ENCODE results near the gene TNRC6C.

The TNRC6C gene, protein sequence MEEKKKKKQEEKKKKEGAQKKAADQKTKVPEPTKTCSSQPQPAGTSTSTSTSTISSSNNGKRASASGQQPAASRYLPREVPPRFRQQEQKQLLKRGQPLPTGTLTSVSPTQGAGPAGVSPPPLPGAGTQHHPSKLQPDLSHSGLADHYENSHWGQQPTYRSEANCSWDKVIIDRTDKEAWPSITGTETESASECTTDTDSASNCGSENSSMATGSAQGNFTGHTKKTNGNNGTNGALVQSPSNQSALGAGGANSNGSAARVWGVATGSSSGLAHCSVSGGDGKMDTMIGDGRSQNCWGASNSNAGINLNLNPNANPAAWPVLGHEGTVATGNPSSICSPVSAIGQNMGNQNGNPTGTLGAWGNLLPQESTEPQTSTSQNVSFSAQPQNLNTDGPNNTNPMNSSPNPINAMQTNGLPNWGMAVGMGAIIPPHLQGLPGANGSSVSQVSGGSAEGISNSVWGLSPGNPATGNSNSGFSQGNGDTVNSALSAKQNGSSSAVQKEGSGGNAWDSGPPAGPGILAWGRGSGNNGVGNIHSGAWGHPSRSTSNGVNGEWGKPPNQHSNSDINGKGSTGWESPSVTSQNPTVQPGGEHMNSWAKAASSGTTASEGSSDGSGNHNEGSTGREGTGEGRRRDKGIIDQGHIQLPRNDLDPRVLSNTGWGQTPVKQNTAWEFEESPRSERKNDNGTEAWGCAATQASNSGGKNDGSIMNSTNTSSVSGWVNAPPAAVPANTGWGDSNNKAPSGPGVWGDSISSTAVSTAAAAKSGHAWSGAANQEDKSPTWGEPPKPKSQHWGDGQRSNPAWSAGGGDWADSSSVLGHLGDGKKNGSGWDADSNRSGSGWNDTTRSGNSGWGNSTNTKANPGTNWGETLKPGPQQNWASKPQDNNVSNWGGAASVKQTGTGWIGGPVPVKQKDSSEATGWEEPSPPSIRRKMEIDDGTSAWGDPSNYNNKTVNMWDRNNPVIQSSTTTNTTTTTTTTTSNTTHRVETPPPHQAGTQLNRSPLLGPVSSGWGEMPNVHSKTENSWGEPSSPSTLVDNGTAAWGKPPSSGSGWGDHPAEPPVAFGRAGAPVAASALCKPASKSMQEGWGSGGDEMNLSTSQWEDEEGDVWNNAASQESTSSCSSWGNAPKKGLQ (N-terminal part only)

DNA sequence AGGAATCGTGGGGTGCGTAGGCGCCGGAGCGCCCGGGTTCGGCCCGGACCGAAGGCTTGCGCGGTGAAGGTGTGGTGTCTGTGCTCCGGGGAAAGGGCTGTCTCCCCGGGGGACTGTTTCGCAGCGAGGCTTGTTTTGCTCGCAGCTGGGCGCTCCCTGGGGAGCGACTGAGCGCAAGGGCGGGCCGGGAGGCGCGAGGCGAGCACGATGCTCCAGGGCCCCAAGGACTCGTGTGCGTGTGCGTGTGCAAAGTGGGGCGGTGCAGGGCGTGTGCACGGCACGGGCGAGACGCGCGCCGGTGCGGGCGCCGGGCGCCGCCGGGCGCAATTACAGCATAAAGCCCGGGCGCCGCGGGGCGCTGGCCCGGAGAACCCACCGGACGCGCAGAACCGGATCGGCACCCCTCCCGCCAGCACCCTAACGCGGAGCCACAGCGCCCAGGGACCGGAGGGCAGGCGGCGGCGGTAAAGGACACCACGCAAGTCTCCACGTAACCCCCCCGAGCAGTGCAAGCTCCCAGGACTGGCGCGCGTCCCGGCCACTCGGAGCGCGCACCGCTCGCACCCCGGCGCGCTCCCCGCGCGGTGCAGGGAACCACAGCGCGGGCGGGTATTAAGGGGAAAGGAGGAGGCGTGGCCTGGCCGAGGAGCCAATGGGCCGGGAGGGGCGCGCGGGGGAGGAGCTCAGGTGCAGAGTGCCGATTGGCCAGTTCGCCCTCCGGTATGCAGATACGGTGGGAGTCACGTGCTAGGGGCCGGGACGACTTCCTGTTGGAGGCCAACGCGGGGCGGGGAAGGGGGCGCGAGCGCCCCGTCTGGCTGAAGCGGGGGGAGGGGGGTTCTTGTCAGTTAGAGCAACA is at the start of gene TNRC6C:
Gene TNRC6C, plus strand, starts transcription at position 847 of the 859 bp plus-strand sequence. CDS start 45,504 bp downstream, outside the sequence.
- Histone ChIP-seq H3K4me3 (ENCODE audit: low read length) (peak within 1 kb of the TSS; percentile 64), H3K9me3 (ENCODE audit: control insufficient read depth, low read depth, low read length) (no peaks in the 10 kb centered on the region), H3K4me1 (ENCODE audit: control insufficient read depth, low read depth, low read length) (peaks cover 23% of the 10 kb centered on the region), H3K27me3 (ENCODE audit: control insufficient read depth, insufficient read depth, low read length) (peaks cover 41% of the 10 kb centered on the region), H3K27ac (ENCODE audit: low read length) (no peak within 1 kb of the TSS), H3K36me3 (ENCODE audit: control insufficient read depth, low read depth, low read length) (no peaks in the 10 kb centered on the region), H3K9ac (ENCODE audit: low read length) (peak within 1 kb of the TSS; percentile 61)

DNA sequence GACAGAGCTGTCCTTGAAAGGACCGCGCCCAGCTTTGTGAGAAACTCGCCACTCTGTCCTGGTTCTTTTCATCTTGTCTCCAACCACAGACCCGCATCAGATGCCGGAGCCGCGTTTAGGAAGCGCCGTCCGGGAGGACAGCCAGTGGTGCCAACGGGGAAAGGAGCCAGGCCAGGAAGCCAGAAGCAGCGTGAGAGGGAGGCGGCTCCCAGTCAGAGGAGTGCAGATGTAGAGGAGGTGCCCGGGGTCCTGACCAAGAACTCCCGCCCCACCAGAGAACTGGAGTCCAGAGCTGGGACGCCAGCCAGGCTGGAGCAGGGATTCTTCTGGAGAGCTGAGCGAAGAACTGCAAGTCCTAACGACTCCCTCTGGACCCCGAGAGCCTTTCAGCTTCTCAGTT is 49.3 kb upstream of the TNRC6C start:
- Histone ChIP-seq H3K9me3 (ENCODE audit: control insufficient read depth, low read depth, low read length) (no peaks in the 10 kb centered on the region), H3K4me3 (ENCODE audit: low read length) (no peak overlapping the region), H3K27me3 (ENCODE audit: control insufficient read depth, insufficient read depth, low read length) (no peaks in the 10 kb centered on the region), H3K27ac (ENCODE audit: low read length) (no peak overlapping the region), H3K9ac (ENCODE audit: low read length) (no peak overlapping the region), H3K36me3 (ENCODE audit: control insufficient read depth, low read depth, low read length) (no peaks in the 10 kb centered on the region), H3K4me1 (ENCODE audit: control insufficient read depth, low read depth, low read length) (peaks cover 1% of the 10 kb centered on the region)

DNA sequence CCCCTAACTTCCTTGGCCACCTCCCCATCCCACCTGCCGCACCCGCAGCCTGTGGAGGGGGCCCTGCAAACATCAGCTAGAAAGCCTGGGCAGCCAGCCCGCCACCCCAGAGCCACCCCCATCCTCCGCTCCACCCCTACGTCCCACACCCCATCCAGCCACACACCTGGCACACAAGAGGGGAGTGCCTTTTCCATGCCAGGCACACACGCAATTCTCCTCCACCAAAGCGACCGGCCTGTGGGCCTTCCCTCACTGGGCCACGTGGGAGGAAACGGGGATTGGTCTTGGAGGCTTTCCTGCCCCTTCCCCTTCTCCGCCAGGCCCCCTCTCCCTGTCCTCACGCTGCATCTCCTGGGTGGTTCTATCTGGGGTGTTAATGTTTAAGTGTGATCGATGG is 48.7 kb upstream of the TNRC6C start:
- Histone ChIP-seq H3K4me3 (ENCODE audit: low read length) (no peak overlapping the region), H3K9me3 (ENCODE audit: control insufficient read depth, low read depth, low read length) (no peaks in the 10 kb centered on the region), H3K27ac (ENCODE audit: low read length) (no peak overlapping the region), H3K27me3 (ENCODE audit: control insufficient read depth, insufficient read depth, low read length) (no peaks in the 10 kb centered on the region), H3K36me3 (ENCODE audit: control insufficient read depth, low read depth, low read length) (no peaks in the 10 kb centered on the region), H3K9ac (ENCODE audit: low read length) (no peak overlapping the region), H3K4me1 (ENCODE audit: control insufficient read depth, low read depth, low read length) (peaks cover 5% of the 10 kb centered on the region)

DNA sequence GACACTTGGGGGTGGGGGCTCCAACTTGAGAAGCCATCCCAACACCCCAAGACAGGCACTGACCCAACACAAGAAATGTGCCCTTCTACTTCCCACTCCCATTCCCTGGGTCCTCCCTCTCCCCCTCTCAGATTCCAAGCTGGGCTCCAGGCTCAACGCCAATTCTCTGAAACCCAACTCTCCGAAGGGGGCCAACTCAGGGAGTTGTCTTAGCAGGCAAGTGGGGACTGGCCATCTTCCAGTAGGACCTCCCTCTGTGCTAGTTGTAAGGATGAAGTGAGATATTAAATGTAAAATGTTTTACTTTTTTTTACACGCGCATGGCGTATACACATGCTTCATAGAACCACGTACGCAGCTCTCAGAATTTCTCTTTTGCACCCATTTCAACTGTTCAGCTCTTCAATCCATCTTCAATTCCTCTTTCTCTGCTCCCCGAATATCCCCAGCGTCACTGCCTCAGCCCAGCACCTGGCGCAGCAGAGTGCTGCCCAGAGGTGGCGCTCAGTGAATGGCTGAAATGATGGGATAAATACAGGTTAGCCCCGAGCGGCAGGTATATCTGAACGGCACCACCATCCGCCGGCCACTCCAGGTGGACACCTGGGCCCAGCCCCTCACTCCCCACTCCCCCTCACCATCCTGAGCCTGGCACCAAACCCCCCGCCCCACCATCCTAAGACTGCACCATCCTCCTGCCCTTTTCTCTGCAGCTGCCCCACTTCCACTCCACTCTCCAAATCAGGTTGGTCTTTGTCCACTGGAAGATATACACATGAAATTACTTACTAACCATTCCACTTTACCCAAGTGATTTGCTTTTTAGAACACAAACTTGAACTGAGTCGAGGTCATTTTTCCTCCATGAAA is 43.9 kb upstream of the TNRC6C start:
- Histone ChIP-seq H3K27ac (ENCODE audit: low read length) (no peak overlapping the region), H3K27me3 (ENCODE audit: control insufficient read depth, insufficient read depth, low read length) (no peaks in the 10 kb centered on the region), H3K9ac (ENCODE audit: low read length) (no peak overlapping the region), H3K4me3 (ENCODE audit: low read length) (no peak overlapping the region), H3K4me1 (ENCODE audit: control insufficient read depth, low read depth, low read length) (peaks cover 10% of the 10 kb centered on the region), H3K36me3 (ENCODE audit: control insufficient read depth, low read depth, low read length) (no peaks in the 10 kb centered on the region), H3K9me3 (ENCODE audit: control insufficient read depth, low read depth, low read length) (no peaks in the 10 kb centered on the region)

DNA sequence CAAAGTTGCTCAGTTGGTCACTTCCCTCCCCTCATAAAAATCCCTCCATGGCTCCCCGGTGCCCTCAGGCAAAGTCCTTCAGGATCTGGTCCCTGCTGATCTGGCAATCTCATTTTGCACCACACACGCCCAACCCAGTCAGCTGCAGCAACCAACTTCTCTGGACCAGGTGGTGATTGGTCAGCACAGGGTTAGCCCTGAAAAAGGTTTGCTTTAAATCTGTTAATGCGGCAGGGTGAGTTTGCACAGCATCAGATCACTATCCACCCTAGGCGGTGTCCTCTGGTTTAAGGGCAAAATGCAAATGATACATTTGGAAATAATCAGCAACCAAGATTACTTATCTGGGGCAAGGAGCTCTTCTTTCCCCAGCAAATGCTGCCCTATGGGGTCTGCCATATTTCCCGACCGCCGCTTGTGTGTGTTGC is 42.9 kb upstream of the TNRC6C start:
- Histone ChIP-seq H3K27ac (ENCODE audit: low read length) (no peak overlapping the region), H3K9me3 (ENCODE audit: control insufficient read depth, low read depth, low read length) (no peaks in the 10 kb centered on the region), H3K4me3 (ENCODE audit: low read length) (no peak overlapping the region), H3K36me3 (ENCODE audit: control insufficient read depth, low read depth, low read length) (no peaks in the 10 kb centered on the region), H3K4me1 (ENCODE audit: control insufficient read depth, low read depth, low read length) (peaks cover 10% of the 10 kb centered on the region), H3K27me3 (ENCODE audit: control insufficient read depth, insufficient read depth, low read length) (no peaks in the 10 kb centered on the region), H3K9ac (ENCODE audit: low read length) (no peak overlapping the region)

DNA sequence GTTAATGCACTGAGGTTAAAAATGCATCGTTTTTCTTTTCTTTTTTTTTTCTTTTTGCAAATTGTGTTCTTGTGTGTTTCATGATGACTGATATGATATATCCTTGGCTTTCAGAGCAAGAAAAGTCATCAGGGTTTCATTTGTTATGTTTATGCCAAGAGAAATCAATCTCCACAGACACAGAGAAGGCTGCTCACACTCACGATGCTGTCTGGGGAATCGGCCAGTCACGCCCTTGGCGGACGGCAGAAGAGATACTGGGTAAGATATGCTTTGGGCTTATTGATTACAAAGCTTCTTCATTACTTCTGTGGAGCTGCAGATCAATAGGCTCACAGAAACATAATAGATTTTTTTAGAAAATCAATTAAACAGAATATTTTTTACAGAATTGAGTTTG is 42.2 kb upstream of the TNRC6C start:
- no peak overlapping the region for H3K27ac ChIP-seq (ENCODE audit: low read length)
- no peaks in the 10 kb centered on the region for H3K27me3 ChIP-seq (ENCODE audit: control insufficient read depth, insufficient read depth, low read length)
- H3K4me3 ChIP-seq (ENCODE audit: low read length) = no peak overlapping the region
- no peaks in the 10 kb centered on the region for H3K36me3 ChIP-seq (ENCODE audit: control insufficient read depth, low read depth, low read length)
- no peak overlapping the region for H3K9ac ChIP-seq (ENCODE audit: low read length)
- H3K4me1 ChIP-seq (ENCODE audit: control insufficient read depth, low read depth, low read length) = peaks cover 10% of the 10 kb centered on the region
- no peaks in the 10 kb centered on the region for H3K9me3 ChIP-seq (ENCODE audit: control insufficient read depth, low read depth, low read length)

DNA sequence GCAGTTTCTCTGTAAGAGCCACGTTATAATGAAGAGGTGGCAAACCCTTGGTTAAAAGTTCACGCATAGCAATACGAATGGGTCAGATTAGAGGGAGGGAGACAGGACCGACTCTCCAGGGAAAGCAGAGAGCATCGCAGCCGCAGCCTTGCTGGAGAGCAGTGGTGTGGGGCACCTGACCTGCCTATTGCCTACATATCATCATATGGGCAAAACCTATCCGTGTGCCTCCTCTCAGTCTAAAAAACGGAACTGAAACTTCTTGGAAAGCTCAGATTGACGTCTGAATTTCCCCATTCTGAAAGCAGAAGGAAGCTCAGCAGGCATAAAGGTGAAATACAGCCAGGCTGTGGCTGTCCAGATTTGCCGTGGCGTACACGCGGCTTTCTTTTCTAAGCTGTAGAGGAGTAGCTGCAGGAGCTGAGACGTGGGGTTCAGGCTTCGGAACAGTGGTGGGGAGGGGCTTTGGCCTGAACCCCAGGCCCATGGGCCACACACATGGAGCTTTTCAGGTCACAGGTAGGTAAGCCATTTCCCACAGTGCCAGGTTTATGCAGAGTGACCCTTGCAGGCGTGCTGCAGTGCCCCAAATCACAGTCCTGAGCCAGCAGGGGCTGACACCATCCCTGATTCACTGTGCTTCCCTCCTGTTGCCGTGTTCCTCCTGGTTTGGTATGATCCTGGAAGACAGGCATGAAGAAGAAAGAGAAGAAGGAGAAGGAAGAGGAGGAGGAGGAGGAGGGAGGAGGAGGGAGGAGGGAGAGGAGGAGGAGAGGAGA is 41.6 kb upstream of the TNRC6C start:
- H3K4me3 ChIP-seq (ENCODE audit: low read length) = no peak overlapping the region
- peaks cover 10% of the 10 kb centered on the region for H3K4me1 ChIP-seq (ENCODE audit: control insufficient read depth, low read depth, low read length)
- no peaks in the 10 kb centered on the region for H3K27me3 ChIP-seq (ENCODE audit: control insufficient read depth, insufficient read depth, low read length)
- H3K27ac ChIP-seq (ENCODE audit: low read length) = no peak overlapping the region
- no peaks in the 10 kb centered on the region for H3K36me3 ChIP-seq (ENCODE audit: control insufficient read depth, low read depth, low read length)
- no peak overlapping the region for H3K9ac ChIP-seq (ENCODE audit: low read length)
- no peaks in the 10 kb centered on the region for H3K9me3 ChIP-seq (ENCODE audit: control insufficient read depth, low read depth, low read length)

DNA sequence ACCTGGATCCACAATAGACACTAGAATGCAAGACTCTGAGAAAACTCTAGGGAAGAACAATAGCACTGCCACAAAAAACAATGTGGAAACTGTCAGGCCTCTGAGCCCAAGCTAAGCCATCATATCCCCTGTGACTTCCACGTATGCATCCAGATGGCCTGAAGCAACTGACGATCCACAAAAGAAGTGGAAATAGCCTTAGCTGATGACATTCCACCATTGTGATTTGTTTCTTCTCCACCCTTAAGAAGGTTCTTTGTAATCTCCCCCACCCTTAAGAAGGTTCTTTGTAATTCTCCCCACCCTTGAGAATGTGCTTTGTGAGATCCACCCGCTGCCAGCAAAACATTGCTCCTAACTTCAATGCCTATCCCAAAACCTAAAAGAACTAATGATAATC is 39.2 kb upstream of the TNRC6C start:
- Histone ChIP-seq H3K27me3 (ENCODE audit: control insufficient read depth, insufficient read depth, low read length) (no peaks in the 10 kb centered on the region), H3K9ac (ENCODE audit: low read length) (no peak overlapping the region), H3K9me3 (ENCODE audit: control insufficient read depth, low read depth, low read length) (no peaks in the 10 kb centered on the region), H3K27ac (ENCODE audit: low read length) (no peak overlapping the region), H3K4me3 (ENCODE audit: low read length) (no peak overlapping the region), H3K4me1 (ENCODE audit: control insufficient read depth, low read depth, low read length) (peaks cover 22% of the 10 kb centered on the region), H3K36me3 (ENCODE audit: control insufficient read depth, low read depth, low read length) (no peaks in the 10 kb centered on the region)

DNA sequence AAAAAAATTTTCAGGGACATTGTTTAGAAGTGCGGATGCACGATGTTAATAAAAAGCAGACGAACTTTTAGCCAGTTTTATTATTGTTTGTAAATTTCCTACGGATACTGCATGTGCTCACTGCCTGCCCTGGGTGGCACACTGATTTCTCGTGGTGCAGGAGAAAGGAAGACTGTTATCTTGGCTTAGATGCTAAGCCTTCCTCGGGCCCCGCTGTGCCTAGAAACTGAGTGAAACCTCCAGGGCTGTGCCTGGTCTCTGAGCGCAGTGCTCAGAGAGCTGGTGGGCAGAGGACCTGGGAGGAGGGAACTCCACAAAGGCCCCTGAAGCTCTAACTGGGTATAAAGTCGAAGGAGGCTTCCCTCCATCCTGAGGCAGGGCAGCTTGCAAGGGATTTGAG is 35.4 kb upstream of the TNRC6C start:
- no peaks in the 10 kb centered on the region for H3K36me3 ChIP-seq (ENCODE audit: control insufficient read depth, low read depth, low read length)
- H3K4me1 ChIP-seq (ENCODE audit: control insufficient read depth, low read depth, low read length) = peaks cover 27% of the 10 kb centered on the region
- no peak overlapping the region for H3K4me3 ChIP-seq (ENCODE audit: low read length)
- no peak overlapping the region for H3K9ac ChIP-seq (ENCODE audit: low read length)
- no peaks in the 10 kb centered on the region for H3K27me3 ChIP-seq (ENCODE audit: control insufficient read depth, insufficient read depth, low read length)
- no peaks in the 10 kb centered on the region for H3K9me3 ChIP-seq (ENCODE audit: control insufficient read depth, low read depth, low read length)
- H3K27ac ChIP-seq (ENCODE audit: low read length) = no peak overlapping the region
